ENCODE measurements around the gene CFAP97D2.
"Not testable (repeated sequence)": the region's sequence is repeated elsewhere in the genome, so short reads cannot be mapped to it uniquely, and the experiment has no call there.

The CFAP97D2 gene

DNA sequence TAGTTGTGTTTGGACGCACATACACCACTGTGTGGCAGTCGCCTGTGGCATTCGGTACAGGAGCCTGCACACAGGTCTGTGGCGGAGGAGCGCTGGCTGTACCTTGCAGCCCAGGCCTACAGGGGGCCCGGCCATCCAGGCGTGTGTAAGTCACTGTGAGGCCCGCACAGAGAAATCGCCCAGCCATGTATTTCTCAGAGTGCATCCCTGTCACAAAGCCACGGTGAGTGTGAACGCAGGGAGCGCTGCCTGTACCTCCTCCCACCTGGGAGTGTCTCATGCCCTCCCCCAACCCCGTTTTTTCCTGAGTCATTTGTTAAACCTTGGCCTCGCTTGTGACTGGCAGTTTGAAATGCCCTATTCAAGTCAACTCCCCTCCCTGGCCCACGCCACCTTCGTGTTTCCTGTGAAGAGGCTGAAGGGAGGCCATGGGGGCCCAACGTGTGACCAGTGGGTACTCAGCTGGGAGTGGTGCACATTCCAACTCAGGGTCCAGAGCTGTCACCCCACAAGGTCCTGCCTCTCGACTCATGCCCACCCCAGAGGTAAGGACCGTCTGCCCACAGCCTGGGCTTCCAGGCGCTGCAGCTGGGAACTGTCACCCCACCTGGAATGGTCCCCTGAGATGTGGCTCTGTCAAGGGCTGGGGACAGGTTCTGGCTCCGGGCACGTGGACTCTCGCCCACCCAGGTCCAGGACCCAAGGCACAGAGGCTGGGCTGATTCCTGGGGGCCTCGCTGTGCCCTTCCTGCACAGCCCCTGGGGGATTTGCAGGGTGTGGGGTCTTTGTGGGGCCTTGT lies 35.1 kb upstream of the CFAP97D2 start:
- DNase-seq = peak; percentile 39

DNA sequence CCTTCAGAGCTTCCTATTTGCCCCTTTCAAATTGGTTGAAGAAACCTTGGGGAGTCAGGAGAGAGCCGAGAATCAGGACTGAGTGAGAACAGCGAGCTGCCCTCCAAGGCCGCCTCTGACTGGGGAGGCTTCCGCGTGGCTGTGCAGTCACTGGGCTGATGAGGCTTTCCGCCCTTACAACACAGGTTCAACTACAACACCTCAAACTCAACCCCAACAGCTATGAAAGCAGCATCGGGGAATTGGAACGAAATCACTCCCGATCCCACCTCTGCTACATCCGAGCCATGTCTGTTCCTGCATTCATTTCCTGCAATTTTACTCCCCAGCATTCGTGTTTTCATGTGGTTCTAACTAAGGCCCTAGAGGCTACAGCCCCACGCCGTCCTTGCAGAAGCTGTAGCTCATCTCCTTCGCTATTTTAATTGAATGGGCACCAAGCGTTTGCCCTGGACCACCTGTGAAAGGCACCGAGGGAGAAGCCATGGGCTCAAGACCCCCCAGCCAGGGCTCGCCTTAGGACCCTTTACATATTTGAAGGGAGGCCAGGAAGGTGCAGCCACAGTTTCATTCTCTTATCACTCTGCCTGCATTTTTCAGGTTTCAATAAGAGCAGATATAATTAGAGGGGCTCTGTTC lies 34.3 kb upstream of the CFAP97D2 start:
- no peak for DNase-seq

DNA sequence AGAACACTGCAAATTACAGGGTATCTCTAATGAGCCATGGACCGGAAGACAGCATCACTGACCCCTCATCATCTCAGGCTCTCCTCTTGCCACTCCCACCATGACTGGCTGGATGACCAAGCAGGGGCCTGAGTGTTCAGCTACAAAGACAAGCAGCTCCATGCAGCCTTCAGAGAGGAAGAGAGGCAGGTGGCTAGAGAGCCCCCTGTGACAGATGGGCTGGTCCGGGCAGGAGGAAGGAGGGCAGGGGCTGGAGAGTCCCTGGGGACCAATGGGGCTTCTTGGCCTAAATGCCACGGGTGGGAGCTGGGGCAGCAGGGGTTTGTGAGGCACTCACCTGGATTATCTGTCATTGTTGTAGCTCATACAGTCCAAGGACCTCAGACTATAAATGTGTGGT lies 33.8 kb upstream of the CFAP97D2 start:
- no peak for DNase-seq

DNA sequence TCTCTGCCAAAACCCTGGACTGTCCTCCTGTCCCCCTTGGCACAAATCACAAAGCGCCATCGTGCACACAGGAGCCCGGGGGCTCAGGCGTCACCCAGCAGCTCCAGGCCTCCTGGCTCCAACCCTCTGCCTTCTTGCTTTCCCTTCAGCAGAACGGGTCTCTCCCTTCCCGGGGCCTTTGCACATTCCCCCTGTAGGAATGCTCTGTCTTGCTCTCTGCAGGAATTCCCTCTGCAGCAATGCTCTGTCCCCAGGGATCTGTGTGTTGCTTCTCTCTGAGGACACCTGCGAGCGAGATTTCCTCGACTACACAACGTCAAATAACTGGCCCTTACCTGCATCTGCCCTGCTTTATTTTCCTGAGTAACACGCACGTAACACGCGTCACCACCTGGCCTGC lies 33.3 kb upstream of the CFAP97D2 start:
- no peak for DNase-seq

DNA sequence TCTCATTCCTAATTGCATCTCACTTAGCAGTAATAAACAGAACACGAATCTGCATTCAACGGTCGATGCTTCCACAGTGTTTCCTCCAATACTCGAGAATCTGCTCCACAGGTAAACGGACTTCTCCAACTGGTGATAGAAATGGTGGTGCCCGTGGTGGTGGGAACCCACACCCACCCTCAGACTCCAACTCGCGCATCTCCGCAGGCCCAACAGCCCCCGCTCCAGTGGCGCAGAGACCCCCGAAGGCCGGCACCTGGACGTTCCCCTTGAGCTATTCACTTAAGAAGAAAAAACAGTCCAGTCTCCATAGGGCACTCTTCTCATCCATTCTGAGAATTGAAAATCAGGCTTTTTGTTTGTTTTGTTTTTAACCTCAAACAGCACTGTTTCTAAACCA lies 32.9 kb upstream of the CFAP97D2 start:
- no peak for DNase-seq

DNA sequence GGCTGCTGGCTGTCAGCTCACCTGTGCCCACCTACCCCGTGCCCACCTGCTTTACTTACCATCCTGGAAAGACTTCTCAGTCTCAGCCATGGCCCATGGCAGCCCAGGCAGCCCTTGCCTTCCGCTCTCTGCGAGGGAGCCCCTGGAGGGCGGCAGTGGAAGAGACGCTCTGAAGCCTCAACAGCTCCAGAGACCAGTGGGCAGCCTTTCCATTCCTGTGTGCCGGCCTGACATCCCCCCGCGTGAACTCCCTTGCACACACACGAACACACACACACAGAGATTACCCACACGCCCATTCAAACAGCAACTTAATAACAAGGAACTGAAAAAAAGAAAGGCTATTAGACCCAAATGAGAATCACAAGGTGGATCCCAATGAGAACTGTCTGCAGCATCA lies 32.4 kb upstream of the CFAP97D2 start:
- no peak for DNase-seq

DNA sequence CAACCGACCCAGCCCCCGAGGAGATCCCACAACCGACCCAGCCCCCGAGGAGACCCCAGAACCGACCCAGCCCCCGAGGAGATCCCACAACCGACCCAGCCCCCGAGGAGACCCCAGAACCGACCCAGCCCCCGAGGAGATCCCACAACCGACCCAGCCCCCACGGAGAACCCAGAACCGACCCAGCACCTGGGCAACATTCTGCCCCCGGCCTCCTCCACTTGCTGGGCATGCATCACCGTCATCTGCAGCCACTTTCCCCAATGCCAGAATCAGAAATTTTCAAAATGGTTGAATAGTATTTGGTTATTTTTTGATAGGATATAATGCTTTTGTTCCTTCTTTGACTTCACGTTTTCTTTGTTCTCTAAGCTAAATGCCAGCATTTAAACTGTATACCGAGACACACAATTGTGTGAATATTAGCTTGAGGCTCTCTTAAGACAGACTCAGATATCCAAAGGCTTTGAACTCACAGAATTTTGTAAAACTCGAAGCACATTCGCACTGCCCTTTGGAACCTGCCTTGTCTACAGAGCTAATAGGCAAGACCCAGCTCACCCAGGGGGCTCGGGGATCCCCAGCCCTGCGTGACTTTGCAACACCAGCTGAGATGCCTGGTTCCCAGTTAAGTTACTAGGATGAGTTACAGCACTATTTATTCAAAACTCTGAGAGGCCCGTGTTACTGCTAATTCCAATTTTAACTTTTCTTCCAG lies 31.1 kb upstream of the CFAP97D2 start:
- no peak for DNase-seq

DNA sequence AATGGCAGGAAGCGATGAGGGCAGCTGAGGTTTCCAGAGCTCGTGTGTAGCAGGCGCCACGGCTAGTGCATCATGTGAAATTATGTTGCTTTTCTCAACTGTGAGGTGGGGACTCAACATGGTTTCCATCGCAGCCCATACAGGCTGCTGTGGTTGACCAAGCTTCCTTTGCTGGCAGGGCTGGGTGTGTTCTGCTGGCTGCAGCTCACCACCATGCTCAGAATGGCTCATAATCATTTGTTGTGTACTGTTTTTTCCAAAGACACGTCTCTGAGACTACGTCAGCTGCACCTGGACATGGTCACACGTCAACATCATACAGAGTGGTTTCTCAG lies 30.6 kb upstream of the CFAP97D2 start:
- DNase-seq = peak; percentile 79

DNA sequence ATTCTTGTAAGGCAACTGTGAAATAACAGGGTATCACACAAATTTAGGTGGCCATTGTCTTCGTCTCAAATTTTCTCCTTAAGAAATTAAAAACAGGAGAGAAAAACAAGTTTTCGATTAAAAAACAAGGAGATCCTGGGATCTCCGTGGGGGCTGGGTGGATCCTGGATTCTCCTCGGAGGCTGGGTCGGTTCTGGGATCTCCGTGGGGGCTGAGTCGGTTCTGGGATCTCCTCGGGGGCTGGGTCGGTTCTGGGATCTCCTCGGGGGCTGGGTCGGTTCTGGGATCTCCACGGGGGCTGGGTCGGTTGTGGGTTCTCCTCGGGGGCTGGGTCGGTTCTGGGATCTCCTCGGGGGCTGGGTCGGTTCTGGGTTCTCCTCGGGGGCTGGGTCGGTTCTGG lies 30.2 kb upstream of the CFAP97D2 start:
- DNase-seq = not testable (repeated sequence)

DNA sequence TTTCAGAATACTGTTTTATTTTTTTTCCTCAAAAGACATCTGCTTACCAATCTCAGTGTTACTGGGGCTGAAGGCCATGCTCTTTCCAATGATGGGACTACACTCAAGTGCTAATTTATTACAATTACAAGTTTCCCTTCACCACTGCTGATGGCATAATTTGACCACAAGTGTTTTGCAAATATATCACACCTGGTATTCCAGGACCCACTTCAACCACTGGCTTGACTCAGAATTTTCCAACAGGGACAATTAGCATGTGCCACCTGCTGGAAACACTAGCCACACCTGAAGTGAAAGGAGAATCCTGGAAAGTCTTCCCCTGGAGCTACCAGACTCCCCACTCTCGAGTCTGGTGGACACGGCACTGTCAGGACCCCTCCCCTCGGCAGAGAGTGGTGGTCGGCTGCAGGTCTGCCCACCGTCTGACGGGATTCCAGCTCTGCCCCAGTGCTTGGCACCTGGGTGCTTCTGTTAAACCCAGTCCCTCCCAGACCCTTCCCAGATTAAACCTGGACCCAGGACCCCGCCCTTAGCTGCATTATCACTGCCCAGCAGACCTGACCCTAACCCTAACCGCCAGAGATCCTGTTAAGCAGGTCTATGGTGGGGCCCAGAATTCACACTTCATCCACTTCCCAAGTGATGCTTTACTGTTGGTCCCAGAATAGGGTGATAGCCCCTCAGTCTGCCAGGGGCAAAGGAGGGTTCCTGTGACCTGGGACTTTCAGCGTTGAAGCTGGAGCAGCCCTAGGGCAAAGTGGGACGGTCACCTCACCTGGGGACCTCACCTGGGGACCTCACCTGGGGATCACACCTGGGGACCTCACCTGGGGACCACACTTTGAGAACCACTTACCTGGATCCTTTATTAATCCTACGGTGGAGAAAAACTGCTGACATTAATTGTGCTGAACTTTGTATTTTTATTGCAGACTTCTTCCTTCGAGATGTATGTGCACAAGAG lies 29.0 kb upstream of the CFAP97D2 start:
- DNase-seq = no peak

DNA sequence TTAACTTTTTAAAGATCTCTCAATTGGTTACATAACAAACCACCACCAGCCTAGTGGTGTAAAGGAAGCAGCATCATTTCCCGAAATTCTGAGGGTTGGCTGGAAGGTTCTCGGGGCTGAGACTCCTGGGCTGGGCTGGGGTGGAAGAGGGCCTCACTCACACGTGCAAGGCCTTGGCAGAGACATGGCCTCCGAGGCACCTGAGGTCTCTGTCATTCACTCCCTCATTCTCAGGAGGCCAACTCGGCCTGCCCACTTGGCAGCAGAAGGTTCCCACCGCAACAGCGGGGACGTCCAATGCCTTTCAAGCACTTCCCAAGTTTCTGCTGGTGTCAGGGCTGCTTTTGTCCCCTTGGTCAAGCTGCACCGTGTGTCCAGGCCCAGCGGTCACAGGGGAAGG lies 28.0 kb upstream of the CFAP97D2 start:
- DNase-seq = no peak

DNA sequence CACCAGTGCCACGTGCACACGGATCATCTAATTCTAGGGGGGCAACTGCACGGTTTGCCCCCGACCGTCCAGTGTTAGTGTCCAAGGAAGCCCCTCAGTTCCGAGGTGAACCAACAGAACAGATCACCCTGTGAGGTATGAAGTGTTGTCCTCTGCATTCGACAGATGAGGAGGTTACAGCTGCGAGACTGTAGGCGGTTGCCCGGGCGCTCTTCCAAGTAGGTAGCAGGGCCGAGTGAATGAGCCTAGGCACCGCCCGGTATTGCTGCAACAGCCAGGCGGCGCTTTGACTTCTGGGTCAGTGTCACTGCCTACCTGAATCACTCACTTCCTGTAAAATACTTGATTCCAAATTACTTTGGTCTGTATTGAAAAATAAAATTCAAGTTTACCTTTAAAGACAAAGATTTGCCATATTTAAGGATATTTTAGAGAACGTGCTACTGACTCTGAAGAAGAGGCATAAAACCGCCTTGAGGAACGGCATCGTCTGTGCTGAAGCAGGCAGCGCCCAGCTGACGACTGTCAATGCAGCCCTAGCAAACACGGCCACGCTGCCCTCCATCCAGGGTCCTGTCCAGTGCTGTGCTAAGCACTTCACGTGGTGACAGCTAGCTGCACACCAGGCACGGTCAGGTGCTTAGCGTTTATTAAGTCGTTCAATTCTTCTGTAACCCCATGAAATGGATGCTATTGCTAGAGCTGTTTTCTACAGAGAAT lies 27.3 kb upstream of the CFAP97D2 start:
- DNase-seq = peak; percentile 61

DNA sequence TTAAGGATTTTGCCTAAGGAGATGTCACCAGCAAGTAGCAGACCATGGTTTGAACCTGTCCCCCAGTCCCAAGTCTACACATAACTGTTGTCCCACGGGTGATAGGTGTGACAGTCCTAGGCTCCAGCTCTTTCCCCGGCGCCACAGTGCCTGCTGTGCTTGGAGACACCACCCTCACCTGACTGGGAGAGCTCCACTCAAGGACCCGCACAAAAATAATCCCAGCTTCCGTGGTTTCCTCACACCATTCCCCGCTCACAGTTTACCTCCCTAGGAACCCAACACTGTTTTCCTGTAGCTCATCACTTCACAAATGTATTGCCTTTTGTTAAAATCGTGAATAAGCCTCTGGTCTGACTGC lies 26.8 kb upstream of the CFAP97D2 start:
- no peak for DNase-seq

DNA sequence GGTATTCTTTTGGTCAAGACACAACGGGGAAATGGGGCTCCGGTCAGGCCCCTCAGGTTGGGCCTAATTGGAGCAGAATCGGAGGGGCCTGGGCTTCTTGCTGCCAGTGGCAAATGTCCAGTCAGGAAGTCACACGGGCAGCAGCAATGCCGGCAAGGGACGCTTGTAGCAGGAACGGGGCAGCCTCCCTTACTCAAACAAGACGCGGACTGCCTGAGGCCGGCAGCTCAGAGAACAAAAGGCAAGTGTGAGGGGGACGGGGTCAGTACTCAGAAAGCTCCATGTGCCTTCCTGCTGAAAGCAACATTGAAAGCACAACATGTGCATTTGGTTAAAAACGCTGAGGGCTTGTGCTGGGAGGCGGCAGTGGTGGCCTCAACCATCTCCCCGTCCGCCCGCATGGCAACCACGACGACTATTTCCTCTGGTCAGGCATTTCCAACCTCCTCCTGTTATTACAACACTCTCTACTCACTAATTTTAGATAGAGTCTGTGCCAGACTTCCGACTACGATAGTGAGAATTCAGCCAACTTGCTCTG lies 26.2 kb upstream of the CFAP97D2 start:
- DNase-seq = no peak

DNA sequence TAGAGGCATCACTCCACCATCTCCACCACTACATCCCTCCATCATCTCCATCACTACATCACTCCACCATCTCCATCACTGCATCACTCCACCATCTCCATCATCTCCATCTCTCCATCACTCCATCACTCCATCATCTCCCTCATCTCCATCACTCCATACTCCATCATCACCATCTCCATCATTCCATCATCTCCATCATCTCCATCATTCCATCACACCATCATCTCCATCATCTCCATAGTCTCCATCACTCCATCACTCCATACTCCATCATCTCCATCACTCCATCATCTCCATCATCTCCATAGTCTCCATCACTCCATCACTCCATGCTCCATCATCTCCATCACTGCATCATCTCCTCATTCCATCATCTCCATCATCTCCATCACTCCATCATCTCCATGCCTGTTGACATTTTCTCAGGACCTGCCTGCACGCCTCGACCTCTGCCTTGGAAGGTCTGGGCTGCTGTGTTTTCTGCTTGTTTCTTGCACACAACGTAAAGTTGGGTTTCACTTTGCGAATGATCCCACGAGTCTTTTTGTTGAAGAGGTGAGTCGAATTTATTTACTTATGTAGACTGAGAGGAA lies 25.5 kb upstream of the CFAP97D2 start:
- DNase-seq = no peak

DNA sequence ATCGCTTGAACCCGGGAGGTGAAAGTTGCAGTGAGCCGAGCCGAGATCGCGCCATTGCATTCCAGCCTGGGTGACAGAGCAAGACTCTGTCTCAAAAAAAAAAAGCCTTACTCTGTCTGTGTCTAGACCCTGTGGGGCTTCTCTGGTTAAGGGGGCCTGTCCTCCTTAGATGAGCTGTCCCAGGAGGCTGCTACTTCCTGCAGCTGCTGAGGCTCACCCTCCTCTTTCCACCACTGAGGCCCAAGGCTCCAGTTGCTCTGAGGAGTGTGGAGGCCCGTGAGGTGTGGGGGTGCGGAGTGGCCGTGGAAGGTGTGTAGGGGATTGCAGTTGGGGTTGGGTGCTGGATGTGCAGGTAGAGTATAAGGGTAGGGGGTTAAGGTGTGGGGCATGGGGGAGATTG lies 24.6 kb upstream of the CFAP97D2 start:
- no peak for DNase-seq

DNA sequence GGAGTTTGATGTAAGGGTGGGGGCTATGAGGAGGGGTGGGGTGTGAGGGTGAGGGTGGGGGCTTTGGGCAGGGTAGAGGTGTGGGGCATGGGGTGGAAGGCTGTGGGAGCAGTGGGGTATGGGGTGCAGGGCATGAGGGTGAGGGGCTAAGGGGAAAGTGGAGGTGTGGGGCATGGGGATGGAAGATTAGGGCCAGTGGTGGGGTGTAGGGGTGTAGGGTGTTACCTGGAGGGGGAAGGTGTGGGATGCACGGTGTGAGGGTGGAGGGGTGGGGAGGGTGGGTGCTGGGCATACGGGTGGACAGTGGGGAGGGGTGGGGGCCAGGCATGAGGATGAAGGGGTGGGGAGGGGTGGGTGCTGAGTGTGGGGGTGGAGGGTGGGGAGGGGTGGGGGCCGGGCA lies 23.7 kb upstream of the CFAP97D2 start:
- no peak for DNase-seq

DNA sequence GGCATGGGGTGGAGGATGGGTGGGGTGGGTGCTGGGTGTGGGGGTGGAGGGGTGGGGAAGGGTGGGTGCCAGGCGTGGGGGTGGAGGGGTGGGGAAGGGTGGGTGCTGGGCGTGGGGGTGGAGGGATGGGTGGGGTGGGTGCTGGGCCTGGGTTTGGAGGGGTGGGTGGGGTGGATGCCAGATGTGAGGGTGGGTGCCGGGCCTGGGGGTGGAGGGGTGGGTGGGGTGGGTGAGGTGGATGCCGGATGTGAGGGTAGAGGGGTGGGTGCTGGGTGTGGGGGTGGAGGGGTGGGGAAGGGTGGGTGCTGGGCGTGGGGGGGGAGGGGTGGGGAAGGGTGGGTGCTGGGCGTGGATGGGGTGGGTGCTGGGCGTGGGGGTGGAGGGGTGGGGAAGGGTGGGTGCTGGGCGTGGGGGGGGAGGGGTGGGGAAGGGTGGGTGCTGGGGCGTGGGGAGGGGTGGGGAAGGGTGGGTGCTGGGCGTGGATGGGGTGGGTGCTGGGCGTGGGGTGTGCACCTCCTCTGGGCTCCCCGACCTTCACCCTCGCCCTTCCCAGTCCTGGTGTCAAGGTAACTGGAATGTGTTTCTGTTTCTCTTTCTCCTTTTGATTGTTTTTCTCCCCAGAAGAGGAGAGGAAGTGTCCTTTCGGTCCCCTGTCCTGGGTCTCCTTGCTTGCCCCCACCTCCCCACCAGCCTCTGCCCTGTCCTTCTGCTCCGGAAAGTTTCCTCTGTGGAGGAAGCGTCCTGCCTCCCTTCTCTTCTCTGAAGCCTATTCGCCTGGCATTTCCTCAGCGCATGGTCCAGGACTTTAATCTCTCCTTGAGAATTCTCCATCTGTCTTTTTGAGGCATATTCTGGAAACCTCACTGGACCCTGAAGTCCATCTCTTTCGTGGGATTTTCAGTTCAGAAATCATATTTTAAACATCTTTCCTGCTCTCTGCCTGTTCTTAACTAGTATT lies 22.9 kb upstream of the CFAP97D2 start:
- no peak for DNase-seq

DNA sequence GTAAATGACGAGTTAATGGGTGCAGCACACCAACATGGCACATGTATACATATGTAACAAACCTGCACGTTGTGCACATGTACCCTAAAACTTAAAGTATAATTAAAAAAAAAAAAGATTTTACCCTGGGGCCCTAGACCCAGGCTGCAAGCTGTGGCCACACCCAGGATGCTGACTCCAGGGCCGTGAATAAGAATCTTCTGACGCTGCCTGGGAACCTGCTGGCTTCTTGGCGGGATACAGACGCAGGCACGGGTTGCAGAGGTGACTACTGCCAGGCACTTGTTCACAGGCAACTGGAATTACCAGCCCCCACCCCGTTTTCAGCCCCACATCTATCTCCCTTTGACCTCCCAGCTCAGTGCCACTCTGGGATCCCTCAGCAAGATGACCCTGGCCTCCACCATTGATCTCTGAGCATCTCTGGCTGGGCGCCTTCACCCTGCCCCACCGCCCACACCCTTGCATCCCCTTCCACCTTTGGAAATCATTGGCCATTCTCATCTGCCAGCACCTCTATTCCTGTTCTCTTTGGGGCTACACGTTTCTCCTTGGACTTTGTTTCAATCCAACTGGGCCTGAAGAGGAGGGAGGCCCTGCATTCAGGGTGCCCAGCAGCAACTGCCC lies 21.1 kb upstream of the CFAP97D2 start:
- DNase-seq = no peak

Measured in stimulated activated naive CD4-positive, alpha-beta T cell treated with Interleukin-2 at 50 U/mL for 16 hours (primary cell).